EH (cell line): ENCODE results near the gene ZCWPW2.

Experiments used
- DNase-seq: peaks from one replicate; pipeline ENCODE4 v3.0.0-alpha.2; 2015; ENCODE audit warnings: low read depth

Gene ZCWPW2, protein sequence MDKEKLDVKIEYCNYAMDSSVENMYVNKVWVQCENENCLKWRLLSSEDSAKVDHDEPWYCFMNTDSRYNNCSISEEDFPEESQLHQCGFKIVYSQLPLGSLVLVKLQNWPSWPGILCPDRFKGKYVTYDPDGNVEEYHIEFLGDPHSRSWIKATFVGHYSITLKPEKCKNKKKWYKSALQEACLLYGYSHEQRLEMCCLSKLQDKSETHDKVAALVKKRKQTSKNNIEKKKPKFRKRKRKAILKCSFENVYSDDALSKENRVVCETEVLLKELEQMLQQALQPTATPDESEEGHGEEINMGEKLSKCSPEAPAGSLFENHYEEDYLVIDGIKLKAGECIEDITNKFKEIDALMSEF

DNA sequence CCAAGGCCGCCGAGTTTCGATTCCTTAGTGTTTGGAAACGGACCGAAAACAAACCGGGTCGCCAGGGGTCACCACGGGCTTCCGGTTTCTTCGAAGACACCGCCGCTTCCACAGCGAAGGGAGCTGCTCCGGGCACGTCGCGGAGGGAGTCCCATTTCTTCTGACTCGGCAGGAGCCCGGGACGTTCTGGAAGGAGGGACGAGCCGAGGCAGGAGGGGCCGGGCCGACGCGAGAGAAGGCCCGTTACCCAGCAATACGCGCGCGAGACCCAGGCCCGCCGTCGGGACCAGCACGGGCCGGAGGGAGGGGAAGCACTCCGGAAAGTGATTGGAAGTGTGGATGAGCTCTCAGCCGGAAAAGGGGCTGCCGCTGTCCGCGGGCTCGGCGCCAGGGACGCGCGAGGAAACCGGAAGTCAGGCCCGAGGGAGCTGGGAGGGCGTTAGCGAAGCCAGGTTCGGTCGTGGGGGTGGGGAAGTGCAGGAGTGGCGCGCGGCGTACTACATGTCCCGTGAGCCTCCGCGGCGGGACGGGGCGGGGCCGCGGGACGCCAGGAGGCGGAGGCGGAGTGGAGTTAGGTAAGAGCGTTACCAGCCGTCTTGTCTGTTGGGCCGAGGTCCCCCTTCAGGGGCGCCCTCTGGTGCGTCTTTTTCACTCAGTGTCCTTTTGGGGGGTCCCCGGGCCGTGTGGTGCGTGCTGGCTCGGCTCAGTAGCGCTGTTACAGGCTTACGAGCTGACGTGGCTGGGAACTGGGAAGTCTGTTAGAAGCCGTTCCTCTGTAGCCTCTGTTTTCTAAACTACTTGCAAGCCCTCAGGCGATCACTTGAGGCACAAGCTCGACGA is at the start of gene ZCWPW2, which contains the start of gene AZI2:
Gene ZCWPW2, plus strand, starts transcription at position 93 of the 840 bp plus-strand sequence. CDS start 64,348 bp downstream, outside the sequence.
Gene AZI2, minus strand, starts transcription at position 196 of the 840 bp plus-strand sequence. CDS start 8,207 bp downstream, outside the sequence.
- DNase-seq: peak; percentile 95

DNA sequence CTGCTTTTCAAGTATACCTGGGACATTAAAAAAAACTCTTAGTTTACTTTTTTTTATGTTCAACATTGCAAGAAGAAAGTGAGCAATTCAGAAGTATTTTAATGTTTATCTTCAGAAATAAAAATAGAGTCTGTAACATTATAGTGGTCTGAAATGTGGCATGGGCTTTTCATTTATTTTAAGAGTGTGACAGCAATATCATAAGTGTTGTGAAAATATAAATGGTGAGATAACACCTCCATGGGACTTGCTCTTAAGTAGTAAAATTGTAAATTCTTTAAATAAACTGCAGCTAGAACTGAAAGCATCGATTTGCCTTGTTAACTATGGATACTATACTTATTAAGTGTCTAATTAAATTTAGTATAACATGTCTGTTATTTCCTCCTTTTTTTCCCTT is 48.8 kb upstream of the ZCWPW2 start:
- DNase-seq: no peak

DNA sequence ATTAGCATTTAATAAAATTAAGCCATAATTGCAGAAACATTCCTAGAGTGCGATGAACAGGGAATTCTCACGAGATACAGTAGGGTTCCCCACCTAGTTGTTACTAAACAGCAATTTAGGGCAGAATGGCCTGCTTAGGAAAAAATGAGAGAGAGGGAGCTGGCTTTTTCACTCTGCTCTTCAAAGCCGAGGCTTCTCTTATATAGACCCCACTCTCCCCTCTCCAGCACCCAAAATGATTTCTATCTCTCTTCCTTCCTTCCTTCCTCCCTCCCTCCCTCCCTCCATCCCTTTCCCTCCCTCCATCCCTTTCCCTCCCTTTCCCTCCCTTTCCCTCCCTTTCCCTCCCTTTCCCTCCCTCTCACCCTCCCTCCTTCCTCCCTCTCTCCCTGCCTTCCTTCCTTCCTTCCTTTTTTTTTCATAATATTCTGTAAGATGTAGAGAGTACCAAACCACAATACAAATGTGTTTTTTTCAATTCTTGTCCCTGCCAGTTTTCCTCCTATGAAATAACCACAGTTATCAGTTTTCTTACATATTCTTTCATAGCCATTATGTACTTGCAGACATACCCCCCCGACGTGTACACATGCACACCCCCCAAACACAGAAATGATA is 48.1 kb upstream of the ZCWPW2 start:
- DNase-seq: no peak

DNA sequence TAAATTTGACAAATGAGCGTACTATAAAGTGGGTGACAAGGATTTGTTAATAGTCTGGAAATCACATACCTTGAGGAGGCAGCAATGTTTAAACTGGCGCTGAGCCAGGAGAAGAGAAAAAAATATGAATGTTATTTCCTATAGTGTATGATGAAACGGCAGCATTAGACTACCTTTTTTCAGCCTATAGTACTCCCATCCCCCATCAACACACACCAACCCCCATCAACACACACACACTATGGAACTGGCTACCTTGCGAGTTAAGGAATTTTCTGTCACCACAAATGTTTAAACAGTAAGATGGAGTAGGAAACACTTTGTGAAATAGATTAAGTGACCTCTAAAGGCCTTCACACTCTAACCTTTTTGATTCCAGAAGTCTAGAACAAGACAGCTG is 46.8 kb upstream of the ZCWPW2 start:
- no peak for DNase-seq

DNA sequence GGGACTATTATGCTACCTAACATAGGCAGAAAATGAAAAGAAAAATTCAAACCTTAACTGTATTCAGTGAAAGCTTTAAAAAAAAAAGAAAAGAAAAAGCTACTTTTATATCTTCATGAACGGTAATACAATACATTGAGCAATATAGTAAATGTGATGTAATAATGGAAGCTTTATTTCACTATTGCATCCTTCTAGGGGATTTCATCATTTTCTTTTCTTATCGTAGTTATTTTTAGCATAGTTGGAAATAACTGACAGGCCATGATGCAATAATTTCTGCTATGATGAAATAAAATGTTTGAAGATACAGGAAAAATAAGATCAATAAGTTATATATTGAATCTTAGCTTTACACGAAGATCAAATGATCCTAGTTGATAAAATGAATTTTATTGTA is 40.3 kb upstream of the ZCWPW2 start:
- no peak for DNase-seq

DNA sequence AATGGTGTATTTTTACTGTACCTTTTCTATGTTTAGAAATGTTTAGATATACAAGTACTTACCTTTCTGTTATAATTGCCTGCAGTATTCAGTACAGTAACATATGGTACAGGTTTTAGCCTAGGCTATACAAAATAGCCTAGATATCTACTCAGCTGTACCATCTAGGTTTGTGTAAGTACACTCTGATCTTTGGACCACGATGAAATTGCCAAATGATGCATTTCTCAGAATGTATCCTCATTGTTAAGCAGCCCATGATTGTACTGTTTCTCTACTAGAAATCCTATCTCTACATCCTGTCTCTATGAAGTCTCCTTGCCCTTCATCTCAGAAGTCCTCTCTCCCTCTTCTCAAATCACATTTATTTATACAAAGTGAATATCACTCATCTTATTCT is 32.8 kb upstream of the ZCWPW2 start:
- DNase-seq: no peak

DNA sequence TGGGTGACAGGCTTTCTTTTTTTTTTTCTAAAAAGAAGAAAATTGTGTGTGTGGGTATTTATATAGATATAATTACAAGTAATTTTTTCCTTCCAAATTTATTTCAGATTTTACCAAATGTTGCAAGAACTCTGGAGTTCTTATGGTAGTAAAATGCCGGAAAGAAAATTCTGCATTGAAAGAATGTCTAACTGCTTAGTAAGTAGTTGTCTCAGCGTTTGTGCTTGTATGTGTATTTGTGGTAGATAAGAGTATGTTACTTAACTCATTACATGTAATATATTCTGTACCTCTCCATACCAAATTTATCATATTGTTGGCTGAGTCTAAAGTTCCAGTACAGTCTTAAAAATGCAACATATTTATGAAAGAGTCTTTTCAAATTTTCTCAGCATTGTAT is 32.3 kb upstream of the ZCWPW2 start:
- DNase-seq: no peak

DNA sequence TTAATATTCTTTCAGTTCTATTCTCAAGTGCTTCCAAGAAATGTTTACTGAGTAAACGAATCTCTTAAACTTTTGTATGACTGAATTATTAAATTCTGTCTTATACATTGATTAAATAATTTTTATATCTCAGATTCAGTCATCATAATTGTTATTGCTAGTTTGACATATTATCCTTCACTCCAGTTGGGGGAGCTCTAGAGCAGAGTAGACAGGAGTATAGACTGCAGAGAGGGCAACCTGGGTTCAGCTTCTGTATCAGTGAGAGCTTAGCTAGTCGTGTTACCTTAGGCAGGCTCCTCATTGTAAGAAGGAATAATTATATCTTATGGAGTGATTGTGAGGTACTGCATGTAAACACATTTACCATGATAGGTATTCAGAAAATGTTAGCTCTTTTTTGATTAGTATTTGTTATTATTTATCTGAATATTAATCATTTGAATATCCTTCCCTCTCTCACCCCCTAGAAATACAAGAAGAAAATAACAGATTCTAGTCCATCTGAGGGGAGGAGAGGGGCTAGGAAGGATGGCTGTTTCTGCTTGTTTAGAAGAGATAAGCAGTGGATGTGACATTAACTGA is 31.0 kb upstream of the ZCWPW2 start:
- peak; percentile 52 for DNase-seq

DNA sequence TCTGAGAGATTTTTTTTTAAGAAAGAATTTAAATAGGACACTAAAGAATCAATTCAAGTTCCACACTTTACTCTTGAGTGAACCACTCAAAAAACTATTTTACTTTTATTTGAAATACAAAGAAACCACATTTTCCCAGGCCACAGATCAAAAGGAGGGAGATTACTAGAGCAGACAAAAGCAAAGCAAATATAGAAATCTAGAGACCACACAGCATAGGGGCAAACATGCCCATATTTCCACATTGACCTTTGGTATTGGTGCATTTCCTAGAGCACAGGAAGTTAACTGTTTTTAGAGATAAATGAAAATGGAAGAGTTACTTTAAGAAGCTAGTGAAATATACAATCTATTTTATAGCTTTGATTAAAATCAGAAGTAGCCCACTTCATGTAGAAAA is 27.5 kb upstream of the ZCWPW2 start:
- DNase-seq: no peak

DNA sequence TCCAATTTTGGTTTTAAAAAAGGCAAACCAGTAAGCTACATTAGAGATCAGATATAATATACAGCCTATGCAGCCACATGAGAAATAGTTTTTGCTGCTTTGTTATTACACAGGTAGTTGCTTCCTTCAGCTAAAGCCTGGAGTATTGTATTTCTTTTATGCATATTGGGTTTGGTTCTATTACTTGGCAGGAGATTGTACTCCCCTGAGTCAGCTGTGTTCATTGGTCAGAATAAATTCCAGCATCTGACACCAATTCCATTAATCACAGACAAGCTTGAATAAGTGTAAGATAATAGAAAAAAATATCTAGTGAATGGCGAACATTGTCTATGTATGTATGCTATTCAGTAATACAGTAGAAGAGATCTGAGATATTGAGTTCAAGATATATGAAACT is 26.1 kb upstream of the ZCWPW2 start:
- peak; percentile 49 for DNase-seq

DNA sequence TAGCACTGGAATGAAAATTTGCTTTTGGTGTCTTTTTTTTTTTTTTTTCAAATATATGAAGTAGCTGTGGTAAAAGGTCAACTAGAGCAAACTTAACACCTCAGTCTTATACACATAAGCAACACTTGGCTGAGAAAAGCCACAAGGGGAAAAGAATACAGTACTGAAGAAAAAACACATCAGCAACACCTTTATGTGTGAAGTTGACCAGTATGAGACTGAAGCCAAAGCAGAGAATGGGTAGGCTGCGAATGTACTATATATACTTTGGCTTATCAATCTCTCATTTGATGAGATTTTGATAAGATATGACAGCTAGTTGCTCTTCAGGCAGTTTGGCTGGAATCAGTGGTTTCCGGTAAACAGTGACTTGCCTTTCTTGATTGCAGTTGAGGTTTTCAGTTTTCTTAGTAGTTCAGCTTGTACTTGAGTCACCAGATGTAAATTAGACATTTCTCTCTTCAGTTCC is 22.0 kb upstream of the ZCWPW2 start:
- DNase-seq: peak; percentile 7

DNA sequence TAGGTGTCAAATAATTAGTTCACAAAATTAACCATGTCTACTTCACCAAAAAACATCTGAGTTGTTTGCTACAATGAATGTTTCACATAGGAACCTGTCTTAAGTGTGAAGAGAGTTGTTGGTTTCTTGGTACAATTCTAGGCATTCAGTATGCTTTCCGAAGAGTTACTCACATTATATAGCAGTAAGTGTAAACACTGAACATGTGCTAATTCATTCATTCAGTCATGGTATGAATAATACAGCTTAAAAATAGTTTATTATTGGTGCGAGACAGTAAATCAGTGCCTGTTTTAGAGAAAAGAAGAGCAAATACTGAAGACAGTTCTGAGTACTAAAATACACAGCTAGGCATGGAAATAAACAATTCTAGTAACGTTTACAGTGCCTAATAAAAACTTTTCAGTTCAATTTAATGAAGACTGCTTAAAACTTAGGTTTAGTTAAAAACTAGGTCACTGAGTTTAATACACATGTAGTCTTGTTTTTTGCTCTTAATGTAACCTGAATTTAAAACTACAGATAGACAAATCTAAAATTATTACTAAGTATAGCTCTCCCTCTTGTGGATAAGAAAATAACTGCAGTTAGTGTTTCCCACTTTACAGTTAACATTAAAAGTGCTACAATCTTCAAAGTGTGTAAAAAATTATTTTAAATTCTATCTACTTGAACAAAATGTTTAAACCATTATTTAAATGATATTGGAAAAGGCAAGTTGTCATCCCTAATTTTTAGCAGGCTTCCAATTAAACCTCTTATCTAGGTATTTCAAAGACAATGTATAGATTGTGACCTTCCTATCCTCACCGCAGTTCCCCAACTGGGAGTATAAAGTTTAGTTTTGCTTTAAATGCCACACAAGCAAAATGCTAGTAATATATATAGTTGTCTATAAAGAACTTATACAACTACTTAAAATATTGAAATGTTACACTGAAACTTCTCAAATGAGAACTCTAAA is 20.1 kb upstream of the ZCWPW2 start:
- DNase-seq: peak; percentile 42

DNA sequence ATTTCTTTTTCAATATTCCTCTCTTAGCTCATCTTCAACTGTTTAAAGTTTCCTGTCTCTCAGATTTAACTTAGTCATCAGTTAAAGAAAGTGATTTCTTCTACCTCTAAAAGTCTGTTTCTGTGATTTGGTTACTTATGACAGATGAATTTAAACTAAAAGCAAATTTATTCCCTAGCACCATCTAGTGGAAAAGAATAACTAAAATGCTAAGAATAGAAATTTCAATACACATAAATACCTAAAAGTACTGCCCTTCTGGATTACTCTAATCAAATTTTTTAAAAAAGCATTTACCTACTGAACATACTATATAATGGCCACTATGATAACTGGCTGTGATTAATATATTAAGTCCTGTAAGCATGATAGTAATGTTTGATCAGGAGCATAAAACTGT is 14.0 kb upstream of the ZCWPW2 start:
- no peak for DNase-seq

DNA sequence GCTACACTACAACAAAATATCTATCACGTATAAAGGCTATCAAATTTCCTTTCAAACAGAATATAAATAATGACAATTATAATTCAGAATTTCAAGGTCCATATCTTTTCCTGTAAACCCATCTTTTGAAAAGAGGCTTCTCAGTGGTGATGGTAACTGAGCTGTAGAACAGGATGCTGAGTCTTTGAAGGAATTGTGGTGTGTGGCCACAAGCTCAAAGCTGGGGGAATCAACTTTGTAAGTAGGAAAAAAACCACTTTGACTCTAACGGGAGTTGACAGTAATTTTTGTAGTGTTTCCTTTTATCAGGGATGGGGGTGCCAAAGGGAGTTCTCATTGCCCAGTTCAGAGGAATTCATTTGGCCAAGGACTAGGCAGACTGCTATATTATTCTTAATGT is 13.3 kb upstream of the ZCWPW2 start:
- DNase-seq: no peak

DNA sequence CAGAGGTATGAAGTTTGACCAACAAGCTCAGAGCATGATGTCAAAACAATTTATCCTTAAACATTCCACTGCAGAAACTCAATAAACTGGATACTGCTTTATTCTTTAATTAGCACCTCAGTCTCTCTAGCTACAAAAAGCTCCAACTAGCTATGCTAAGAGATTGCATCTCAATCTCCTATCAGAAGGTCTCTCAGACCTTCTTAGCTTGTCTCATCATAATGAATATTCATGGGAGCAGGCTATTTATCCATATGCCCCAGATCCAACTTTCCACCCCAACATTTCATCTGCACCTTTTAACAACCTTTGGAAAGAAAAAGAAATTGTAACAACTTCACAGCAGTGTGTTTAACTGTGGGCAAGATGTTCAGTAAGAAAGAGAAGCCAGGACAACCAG is 11.3 kb upstream of the ZCWPW2 start:
- DNase-seq: no peak

DNA sequence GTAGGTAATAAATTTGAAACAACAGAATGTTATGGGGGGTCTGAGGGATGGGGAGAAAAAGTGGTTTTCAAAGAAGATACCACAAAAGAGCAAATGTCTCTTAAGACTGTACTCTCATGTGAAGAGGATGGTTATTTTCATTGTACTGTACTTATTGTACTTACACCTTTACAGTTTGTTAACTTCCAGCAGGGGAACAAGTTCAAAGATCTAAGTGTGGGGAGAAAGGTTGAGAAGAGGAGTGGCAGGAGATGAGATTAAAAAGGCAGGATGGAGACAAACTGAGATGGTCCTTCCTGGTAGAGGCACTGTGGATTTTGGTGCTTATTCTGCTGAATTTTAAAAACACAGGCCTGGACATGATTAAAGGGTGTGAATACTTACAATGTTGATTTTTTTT is 5.4 kb upstream of the ZCWPW2 start:
- no peak for DNase-seq

DNA sequence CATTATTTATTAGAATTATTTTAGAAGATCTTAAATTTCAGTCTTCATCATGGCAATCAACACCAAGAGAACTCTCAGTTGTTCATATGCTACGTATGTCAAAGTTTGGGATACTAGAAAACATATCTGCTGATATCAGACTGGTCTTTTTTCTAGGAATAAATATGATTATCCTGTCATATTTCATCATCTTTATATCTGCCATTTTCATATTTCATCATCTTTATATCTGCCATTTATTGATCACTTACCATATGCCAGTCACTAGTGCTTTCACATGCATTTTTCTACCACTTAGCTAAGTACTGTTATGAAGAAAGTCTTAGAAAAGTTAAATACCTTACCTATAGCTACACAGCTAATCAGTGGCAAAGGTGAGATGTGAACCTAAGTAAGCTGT is 2.8 kb upstream of the ZCWPW2 start:
- DNase-seq: no peak

DNA sequence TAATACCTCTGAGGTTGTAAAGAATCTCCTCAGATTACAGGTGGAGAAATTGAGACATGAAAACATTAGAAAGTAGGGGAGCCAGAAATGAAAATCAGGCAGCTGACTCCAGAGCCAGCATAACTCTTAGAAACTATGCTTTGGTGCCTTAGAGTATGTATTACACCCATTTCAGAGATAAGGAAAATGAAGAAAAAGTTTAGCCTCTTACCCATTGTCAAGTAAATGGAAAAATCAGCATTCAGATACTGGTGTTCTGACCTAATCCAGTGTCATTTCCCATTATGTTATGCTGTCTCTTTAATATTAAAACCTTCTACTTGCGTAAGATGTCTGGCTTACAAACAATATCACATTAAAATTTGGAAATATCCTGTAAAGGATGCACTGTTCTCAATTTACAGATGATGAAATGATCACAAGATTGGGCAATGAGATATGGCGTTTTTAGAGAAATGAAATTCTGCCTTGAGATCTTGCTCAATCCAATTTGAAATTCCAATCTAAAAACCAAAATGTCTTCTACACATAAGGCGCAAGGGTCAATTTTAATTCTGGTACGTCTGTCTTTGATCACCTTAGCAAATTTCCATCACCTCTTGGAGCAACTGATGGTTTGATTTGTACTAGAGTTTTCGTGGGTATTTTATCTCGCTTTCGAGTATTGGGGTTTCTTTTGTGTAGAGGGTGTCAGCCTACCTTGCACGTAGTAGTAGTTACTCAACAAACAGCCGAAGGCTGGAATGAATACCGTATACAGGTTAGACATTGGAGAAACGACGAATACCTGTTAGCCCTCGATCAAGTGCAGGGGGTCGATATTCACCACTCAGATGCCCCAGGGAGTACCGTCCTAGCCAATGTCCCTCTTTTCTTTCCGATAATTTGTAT is 902 bp upstream of the ZCWPW2 start:
- peak; percentile 56 for DNase-seq

DNA sequence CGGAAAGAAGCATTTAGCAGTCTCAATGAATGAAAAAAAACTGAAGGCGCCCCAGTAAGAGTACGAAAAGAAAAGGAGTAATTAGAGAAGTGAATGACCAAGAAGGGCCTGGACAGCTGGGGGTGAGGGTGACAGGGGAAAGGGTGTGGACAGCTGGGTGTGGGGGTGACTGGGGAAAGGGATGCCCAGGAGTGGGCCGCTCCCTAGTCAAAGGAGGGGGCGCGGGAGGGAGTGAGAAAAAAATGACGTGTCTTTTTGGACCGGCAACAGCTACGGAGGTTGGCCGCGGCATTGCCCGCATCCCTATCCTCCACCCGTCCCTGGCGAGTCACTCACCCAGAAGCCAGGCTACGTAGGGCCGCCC is 274 bp upstream of the ZCWPW2 start:
- no peak for DNase-seq

DNA sequence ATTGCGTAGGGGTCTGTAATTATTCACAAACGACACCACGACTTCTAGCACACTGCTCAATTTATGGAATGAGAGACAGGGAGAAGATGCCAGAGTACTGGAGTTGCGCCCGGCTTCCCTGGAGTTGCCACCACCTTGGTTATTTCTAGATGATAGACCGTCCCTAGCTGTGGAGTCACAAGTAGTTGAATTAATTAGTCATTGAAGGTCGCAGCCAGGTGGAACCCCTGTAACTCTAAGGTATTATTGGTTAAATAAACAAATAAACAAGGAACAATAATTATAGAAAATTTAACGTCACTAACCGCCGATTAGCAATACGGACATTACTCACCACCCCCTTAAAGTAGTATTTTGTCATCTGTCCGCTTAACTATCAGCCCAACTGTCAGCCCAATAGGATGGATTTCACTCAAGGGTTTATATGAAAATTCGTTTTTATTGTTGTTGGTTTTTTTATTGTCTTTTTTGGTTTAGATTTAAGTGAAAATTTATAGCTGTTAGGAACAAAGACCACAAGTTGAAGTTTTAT is 1.0 kb downstream of the ZCWPW2 start:
- DNase-seq: no peak
